Neural cell (in vitro differentiated cells): ENCODE data around the gene PIWIL1. TPM values are rescaled to one million over a fixed set of nuclear protein-coding genes. Genes with fewer than 3 reads are reported as not detected.

Experiments used
- H2AFZ ChIP-seq: fragments of 200-600, 300-800 bp; sonication (generic), shearing (Covaris generic); 2 replicates; pipeline ENCODE4 v1.6.0; 2014; ENCODE audit warnings: low read depth, mild to moderate bottlenecking, antibody characterized with exemption, low read length, moderate library complexity
- H3F3A ChIP-seq: fragments of 200-600 bp; shearing (Covaris generic); 2 replicates; pipeline ENCODE4 v1.6.1; 2016; ENCODE audit warnings: mild to moderate bottlenecking, moderate library complexity, mixed read lengths, antibody characterized with exemption, low read length; ENCODE audit not compliant: insufficient read depth, poor library complexity, severe bottlenecking
- H3K27ac ChIP-seq: fragments of 200-600, 300-800 bp; sonication (generic), shearing (Covaris generic); 2 replicates; pipeline ENCODE4 v1.5.1; 2014; ENCODE audit warnings: mild to moderate bottlenecking, low read length, moderate library complexity
- H3K27me3 ChIP-seq: fragments of 300-800, 200-600 bp; sonication (generic), shearing (Covaris generic); 2 replicates; pipeline ENCODE4 v1.6.0; 2014; ENCODE audit warnings: mild to moderate bottlenecking, low read depth, low read length, moderate library complexity; ENCODE audit not compliant: insufficient read depth
- H3K36me3 ChIP-seq: fragments of 300-800, 200-600 bp; sonication (generic), shearing (Covaris generic); 2 replicates; pipeline ENCODE4 v1.5.1; 2014; ENCODE audit warnings: mild to moderate bottlenecking, antibody characterized with exemption, low read length, moderate library complexity; ENCODE audit not compliant: insufficient read depth
- H3K4me2 ChIP-seq: fragments of 300-800, 200-600 bp; sonication (generic), shearing (Covaris generic); 2 replicates; pipeline ENCODE4 v1.6.0; 2014; ENCODE audit warnings: mild to moderate bottlenecking, low read length
- H3K4me3 ChIP-seq: fragments of 300-800, 200-600 bp; sonication (generic), shearing (Covaris generic); 2 replicates; pipeline ENCODE4 v1.5.1; 2014; ENCODE audit warnings: mild to moderate bottlenecking, low read length, moderate library complexity
- H3K79me2 ChIP-seq: fragments of 200-600 bp; shearing (Covaris generic); replicated peaks from 2 replicates; pipeline ENCODE4 v1.6.0; 2014; ENCODE audit warnings: mild to moderate bottlenecking, low read length, moderate library complexity; ENCODE audit not compliant: insufficient read depth
- H3K9ac ChIP-seq: fragments of 300-800, 200-600 bp; sonication (generic), shearing (Covaris generic); 2 replicates; pipeline ENCODE4 v1.6.1; 2016; ENCODE audit warnings: mild to moderate bottlenecking, low read length, mixed read lengths
- H3K9me2 ChIP-seq: fragments of 200-600 bp; shearing (Covaris generic); 2 replicates; pipeline ENCODE4 v1.6.1; 2016; ENCODE audit warnings: mild to moderate bottlenecking, low read length, mixed read lengths; ENCODE audit not compliant: insufficient read depth
- H3K9me3 ChIP-seq: fragments of 200-600, 300-800 bp; sonication (generic), shearing (Covaris generic); 2 replicates; pipeline ENCODE4 v1.6.1; 2016; ENCODE audit warnings: mild to moderate bottlenecking, mixed run types, low read length, moderate library complexity, mixed read lengths
- H4K20me1 ChIP-seq: fragments of 200-600 bp; shearing (Covaris generic); 2 replicates; pipeline ENCODE4 v1.6.1; 2016; ENCODE audit warnings: mild to moderate bottlenecking, mixed run types; ENCODE audit not compliant: insufficient read depth
- EP300 ChIP-seq: fragments of 450-650 bp; conservative IDR thresholded peaks from 2 replicates; pipeline ENCODE4 v1.6.1; 2014; ENCODE audit warnings: antibody characterized with exemption, mild to moderate bottlenecking, moderate library complexity; ENCODE audit not compliant: poor library complexity, severe bottlenecking
- EZH2 ChIP-seq: fragments of 200-600, 300-800 bp; shearing (Covaris generic), sonication (generic); IDR thresholded peaks from 2 replicates; pipeline ENCODE4 v1.6.1; 2014; ENCODE audit warnings: antibody characterized with exemption, low read length, borderline replicate concordance, mild to moderate bottlenecking; ENCODE audit not compliant: insufficient read depth, poor library complexity, severe bottlenecking
- MXI1 ChIP-seq: fragments of 450-650 bp; conservative IDR thresholded peaks from 2 replicates; pipeline ENCODE4 v1.6.1; 2014; ENCODE audit warnings: antibody characterized with exemption, mild to moderate bottlenecking; ENCODE audit not compliant: poor library complexity, severe bottlenecking
- POLR2AphosphoS5 ChIP-seq: IDR thresholded peaks from 2 replicates; pipeline ENCODE4 v1.6.1; 2012
- RAD21 ChIP-seq: fragments of 450-650 bp; conservative IDR thresholded peaks from 2 replicates; pipeline ENCODE4 v1.6.1; 2014; ENCODE audit warnings: antibody characterized with exemption, mild to moderate bottlenecking, moderate library complexity
- SMC3 ChIP-seq: fragments of 450-650 bp; conservative IDR thresholded peaks from 2 replicates; pipeline ENCODE4 v1.6.1; 2014; ENCODE audit warnings: antibody characterized with exemption, mild to moderate bottlenecking, moderate library complexity; ENCODE audit not compliant: poor library complexity
- TAF1 ChIP-seq: IDR thresholded peaks from 2 replicates; pipeline ENCODE4 v1.6.1; 2012; ENCODE audit warnings: low read depth
- polyA plus RNA-seq: library from polyadenylated mRNA; depleted of rRNA; stranded (reverse); fragments of >200 nt; gene quantifications from 2 replicates; pipeline ENCODE4 v1.2.3, GENCODE V29; 2014
- TF ChIP-seq, protein P1 (sequence below): IDR thresholded peaks from 2 replicates; pipeline ENCODE4 v1.6.1; 2012; ENCODE audit warnings: borderline replicate concordance
- TF ChIP-seq, protein P2 (sequence below): fragments of 450-650 bp; IDR thresholded peaks from 2 replicates; pipeline ENCODE4 v1.5.1; 2014; ENCODE audit warnings: antibody characterized with exemption, mild to moderate bottlenecking, moderate library complexity; ENCODE audit not compliant: poor library complexity, severe bottlenecking

The PIWIL1 gene
- polyA plus RNA-seq, 1 donor from 2014 or later, result not detected

GRCh38 chr12:130300090-130300489 lies 37.6 kb upstream of the PIWIL1 start:
- Histone ChIP-seq H2AFZ (no peak overlapping the region), H3K9me2 (no peaks in the 10 kb centered on the region), H4K20me1 (no peaks in the 10 kb centered on the region), H3F3A (no peaks in the 10 kb centered on the region), H3K9me3 (no peaks in the 10 kb centered on the region), H3K27me3 (no peaks in the 10 kb centered on the region), H3K79me2 (no peaks in the 10 kb centered on the region), H3K36me3 (no peaks in the 10 kb centered on the region), H3K4me2 (no peak overlapping the region), H3K9ac (no peak overlapping the region), H3K27ac (no peak overlapping the region), H3K4me3 (no peak overlapping the region)
- TF ChIP-seq, protein P1, sequence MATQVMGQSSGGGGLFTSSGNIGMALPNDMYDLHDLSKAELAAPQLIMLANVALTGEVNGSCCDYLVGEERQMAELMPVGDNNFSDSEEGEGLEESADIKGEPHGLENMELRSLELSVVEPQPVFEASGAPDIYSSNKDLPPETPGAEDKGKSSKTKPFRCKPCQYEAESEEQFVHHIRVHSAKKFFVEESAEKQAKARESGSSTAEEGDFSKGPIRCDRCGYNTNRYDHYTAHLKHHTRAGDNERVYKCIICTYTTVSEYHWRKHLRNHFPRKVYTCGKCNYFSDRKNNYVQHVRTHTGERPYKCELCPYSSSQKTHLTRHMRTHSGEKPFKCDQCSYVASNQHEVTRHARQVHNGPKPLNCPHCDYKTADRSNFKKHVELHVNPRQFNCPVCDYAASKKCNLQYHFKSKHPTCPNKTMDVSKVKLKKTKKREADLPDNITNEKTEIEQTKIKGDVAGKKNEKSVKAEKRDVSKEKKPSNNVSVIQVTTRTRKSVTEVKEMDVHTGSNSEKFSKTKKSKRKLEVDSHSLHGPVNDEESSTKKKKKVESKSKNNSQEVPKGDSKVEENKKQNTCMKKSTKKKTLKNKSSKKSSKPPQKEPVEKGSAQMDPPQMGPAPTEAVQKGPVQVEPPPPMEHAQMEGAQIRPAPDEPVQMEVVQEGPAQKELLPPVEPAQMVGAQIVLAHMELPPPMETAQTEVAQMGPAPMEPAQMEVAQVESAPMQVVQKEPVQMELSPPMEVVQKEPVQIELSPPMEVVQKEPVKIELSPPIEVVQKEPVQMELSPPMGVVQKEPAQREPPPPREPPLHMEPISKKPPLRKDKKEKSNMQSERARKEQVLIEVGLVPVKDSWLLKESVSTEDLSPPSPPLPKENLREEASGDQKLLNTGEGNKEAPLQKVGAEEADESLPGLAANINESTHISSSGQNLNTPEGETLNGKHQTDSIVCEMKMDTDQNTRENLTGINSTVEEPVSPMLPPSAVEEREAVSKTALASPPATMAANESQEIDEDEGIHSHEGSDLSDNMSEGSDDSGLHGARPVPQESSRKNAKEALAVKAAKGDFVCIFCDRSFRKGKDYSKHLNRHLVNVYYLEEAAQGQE, result no peak
- TF ChIP-seq EZH2, result no peak

GRCh38 chr12:130300737-130301535 lies 36.8 kb upstream of the PIWIL1 start:
- H3K9me2 ChIP-seq, result no peaks in the 10 kb centered on the region
- H2AFZ ChIP-seq, result no peak overlapping the region
- H3K27me3 ChIP-seq, result no peaks in the 10 kb centered on the region
- TF ChIP-seq, protein P1, result no peak
- TF ChIP-seq SMC3 (no peak), POLR2AphosphoS5 (no peak), EZH2 (no peak), EP300 (no peak), RAD21 (no peak), MXI1 (no peak), TAF1 (no peak)
- TF ChIP-seq, protein P2, sequence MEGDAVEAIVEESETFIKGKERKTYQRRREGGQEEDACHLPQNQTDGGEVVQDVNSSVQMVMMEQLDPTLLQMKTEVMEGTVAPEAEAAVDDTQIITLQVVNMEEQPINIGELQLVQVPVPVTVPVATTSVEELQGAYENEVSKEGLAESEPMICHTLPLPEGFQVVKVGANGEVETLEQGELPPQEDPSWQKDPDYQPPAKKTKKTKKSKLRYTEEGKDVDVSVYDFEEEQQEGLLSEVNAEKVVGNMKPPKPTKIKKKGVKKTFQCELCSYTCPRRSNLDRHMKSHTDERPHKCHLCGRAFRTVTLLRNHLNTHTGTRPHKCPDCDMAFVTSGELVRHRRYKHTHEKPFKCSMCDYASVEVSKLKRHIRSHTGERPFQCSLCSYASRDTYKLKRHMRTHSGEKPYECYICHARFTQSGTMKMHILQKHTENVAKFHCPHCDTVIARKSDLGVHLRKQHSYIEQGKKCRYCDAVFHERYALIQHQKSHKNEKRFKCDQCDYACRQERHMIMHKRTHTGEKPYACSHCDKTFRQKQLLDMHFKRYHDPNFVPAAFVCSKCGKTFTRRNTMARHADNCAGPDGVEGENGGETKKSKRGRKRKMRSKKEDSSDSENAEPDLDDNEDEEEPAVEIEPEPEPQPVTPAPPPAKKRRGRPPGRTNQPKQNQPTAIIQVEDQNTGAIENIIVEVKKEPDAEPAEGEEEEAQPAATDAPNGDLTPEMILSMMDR, result no peak
- no peak overlapping the region for H3K4me3 ChIP-seq
- no peak overlapping the region for H3K27ac ChIP-seq
- no peaks in the 10 kb centered on the region for H3K9me3 ChIP-seq
- H3K9ac ChIP-seq, result no peak overlapping the region
- H4K20me1 ChIP-seq, result no peaks in the 10 kb centered on the region
- H3K4me2 ChIP-seq, result no peak overlapping the region
- no peaks in the 10 kb centered on the region for H3F3A ChIP-seq
- no peaks in the 10 kb centered on the region for H3K79me2 ChIP-seq
- H3K36me3 ChIP-seq, result no peaks in the 10 kb centered on the region
